Testis (tissue), 3 donors: Measurements from ENCODE around the gene THOP1. TPM values are rescaled to one million over a fixed set of nuclear protein-coding genes. Genes with fewer than 3 reads are reported as not detected.

Source experiments
- DNase-seq: peaks from one replicate; pipeline ENCODE4 v3.0.0-alpha.2; 2019
- H3K27ac ChIP-seq, 2 donors: fragments of 200-600 bp; sonication (generic); one replicate each; pipeline ENCODE4 v1.5.1; 2019
- H3K27me3 ChIP-seq: fragments of 200-600 bp; sonication (generic); one replicate; pipeline ENCODE4 v1.5.1; 2019
- H3K36me3 ChIP-seq: fragments of 200-600 bp; sonication (generic); one replicate; pipeline ENCODE4 v1.5.1; 2017; ENCODE audit warnings: low read depth; ENCODE audit errors: missing control alignments
- H3K4me1 ChIP-seq: fragments of 200-600 bp; sonication (generic); one replicate; pipeline ENCODE4 v1.5.1; 2019
- H3K4me3 ChIP-seq, 2 donors: fragments of 200-600 bp; sonication (generic); one replicate each; pipeline ENCODE4 v1.5.1; 2017 to 2019
- H3K9me3 ChIP-seq: fragments of 200-600 bp; sonication (generic); one replicate; pipeline ENCODE4 v1.5.1; 2017
- CTCF ChIP-seq, 3 experiments: fragments of 450-650 bp in 2 of 3; fragments of 200-600 bp in 1 of 3; sonication (generic) in 1 of 3; IDR thresholded peaks; one replicate each; pipeline ENCODE4 v1.5.1; 2016 to 2019; ENCODE audit warnings: antibody characterized with exemption in 3 of 3, mild to moderate bottlenecking in 2 of 3, moderate library complexity in 1 of 3
- POLR2A ChIP-seq: fragments of 450-650 bp; IDR thresholded peaks from one replicate; pipeline ENCODE4 v1.6.1; 2017; ENCODE audit warnings: antibody characterized with exemption, mild to moderate bottlenecking, moderate library complexity
- WGBS, 2 donors: methylation state at CpG; one replicate each; pipeline ENCODE4 v1.1.5; 2018; 5-methylcytosine and 5-hydroxymethylcytosine counted together
- intact Hi-C: fragments of 100-400 bp; cut with DNase I; formaldehyde crosslinking; loops from one replicate; pipeline ENCODE4 v1.15.1; 2023; ENCODE audit warnings: low total_unique reads
- polyA plus RNA-seq: library from polyadenylated mRNA; stranded (reverse); fragments of 350-450 nt; fragmentation: Illumina TruSeq; extraction: RNeasy Lipid Tissue Mini Kit (QIAGEN cat#74804); gene quantifications from one replicate; pipeline ENCODE4 v1.2.3, GENCODE V29; 2014; ENCODE audit warnings: low read depth, low replicate concordance; ENCODE audit not compliant: insufficient read depth
- total RNA-seq, 2 donors: library from RNA; depleted of rRNA; stranded (reverse); fragments of >200 nt; gene quantifications; one replicate each; pipeline ENCODE4 v1.2.3, GENCODE V29; 2016

The THOP1 gene
- total and polyA plus RNA-seq, 3 donors from 2014 or later = 111 to 166 (median 134) TPM

GRCh38 chr19:2847507-2847906 is 62.2 kb downstream of the THOP1 start:
- Histone ChIP-seq H3K36me3 (no peaks in the 10 kb centered on the region), H3K27ac (no peak overlapping the region), H3K4me3 (no peak overlapping the region), H3K27me3 (no peaks in the 10 kb centered on the region), H3K9me3 (no peaks in the 10 kb centered on the region), H3K4me1 (no peaks in the 10 kb centered on the region)
- no peak for TF ChIP-seq POLR2A
- TF ChIP-seq CTCF (IDR thresholded peaks at IDR 0.05) = no peak
- no peak for DNase-seq
- intact Hi-C loops = no loop called here
- 96 to 97% methylated on average over 3 of the region's 3 CpGs for WGBS, 2 donors

- no peak for TF ChIP-seq POLR2A
- TF ChIP-seq CTCF (IDR thresholded peaks at IDR 0.05) = no peak
- no peaks in the 10 kb centered on the region for H3K9me3 ChIP-seq
- no peaks in the 10 kb centered on the region for H3K27me3 ChIP-seq
- no peak overlapping the region for H3K4me3 ChIP-seq
- no peaks in the 10 kb centered on the region for H3K4me1 ChIP-seq
- 85 to 91% methylated on average over 4 of the region's 4 CpGs for WGBS, 2 donors
- no peak for DNase-seq
- no peak overlapping the region for H3K27ac ChIP-seq
- intact Hi-C loops = no loop called here
- no peaks in the 10 kb centered on the region for H3K36me3 ChIP-seq
These were observed 63.3 kb downstream of the THOP1 start for GRCh38 chr19:2848616-2849015.

- no peak for DNase-seq
- H3K27ac ChIP-seq = no peak overlapping the region
- H3K4me1 ChIP-seq = no peaks in the 10 kb centered on the region
- intact Hi-C loops = no loop called here
- 93 to 96% methylated on average over 3 of the region's 3 CpGs for WGBS, 2 donors
- H3K27me3 ChIP-seq = no peaks in the 10 kb centered on the region
- peaks cover 4% of the 10 kb centered on the region for H3K36me3 ChIP-seq
- no peak overlapping the region for H3K4me3 ChIP-seq
- no peaks in the 10 kb centered on the region for H3K9me3 ChIP-seq
- TF ChIP-seq POLR2A = no peak
These were observed 65.1 kb downstream of the THOP1 start for GRCh38 chr19:2850256-2850925.

DNA sequence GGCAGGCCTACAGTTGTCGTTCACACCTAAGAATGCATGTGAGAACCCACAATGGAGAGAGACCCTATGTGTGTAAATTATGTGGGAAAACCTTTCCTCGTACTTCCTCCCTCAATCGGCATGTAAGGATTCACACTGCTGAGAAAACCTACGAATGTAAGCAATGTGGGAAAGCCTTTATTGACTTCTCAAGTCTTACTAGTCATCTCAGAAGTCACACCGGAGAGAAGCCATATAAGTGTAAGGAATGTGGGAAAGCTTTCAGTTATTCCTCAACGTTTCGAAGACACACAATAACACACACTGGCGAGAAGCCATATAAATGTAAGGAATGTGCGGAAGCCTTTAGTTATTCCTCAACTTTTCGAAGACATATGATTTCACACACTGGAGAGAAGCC is 67.3 kb downstream of the THOP1 start:
- no peak for DNase-seq
- Histone ChIP-seq H3K9me3 (no peaks in the 10 kb centered on the region), H3K4me1 (no peaks in the 10 kb centered on the region), H3K27ac (no peak overlapping the region), H3K27me3 (no peaks in the 10 kb centered on the region), H3K36me3 (peaks cover 4% of the 10 kb centered on the region), H3K4me3 (no peak overlapping the region)
- TF ChIP-seq POLR2A (no peak), CTCF (IDR thresholded peaks at IDR 0.05) (no peak)
- WGBS, 2 donors = 96 to 98% methylated on average over 10 of the region's 10 CpGs
- intact Hi-C loops = no loop called here

DNA sequence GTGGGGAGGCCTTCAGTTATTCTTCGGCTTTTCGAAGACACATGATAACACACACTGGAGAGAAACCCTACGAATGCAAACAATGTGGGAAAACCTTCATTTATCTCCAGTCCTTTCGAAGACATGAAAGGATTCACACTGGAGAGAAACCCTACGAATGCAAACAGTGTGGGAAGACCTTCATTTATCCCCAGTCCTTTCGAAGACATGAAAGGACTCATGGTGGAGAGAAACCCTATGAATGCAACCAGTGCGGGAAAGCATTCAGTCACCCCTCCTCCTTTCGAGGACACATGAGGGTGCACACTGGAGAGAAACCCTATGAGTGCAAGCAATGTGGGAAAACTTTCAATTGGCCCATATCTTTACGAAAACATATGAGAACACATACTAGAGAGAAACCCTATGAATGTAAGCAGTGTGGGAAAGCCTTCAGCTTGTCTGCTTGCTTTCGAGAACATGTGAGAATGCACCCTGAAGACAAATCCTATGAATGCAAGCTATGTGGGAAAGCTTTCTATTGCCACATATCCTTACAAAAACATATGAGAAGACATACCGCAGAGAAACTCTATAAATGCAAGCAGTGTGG is 67.8 kb downstream of the THOP1 start:
- H3K36me3 ChIP-seq = peaks cover 4% of the 10 kb centered on the region
- no peak for DNase-seq
- no peaks in the 10 kb centered on the region for H3K27me3 ChIP-seq
- no peaks in the 10 kb centered on the region for H3K9me3 ChIP-seq
- 96 to 99% methylated on average over 11 of the region's 11 CpGs for WGBS, 2 donors
- TF ChIP-seq CTCF (IDR thresholded peaks at IDR 0.05) = no peak
- no peak for TF ChIP-seq POLR2A
- H3K27ac ChIP-seq = no peak overlapping the region
- intact Hi-C loops = no loop called here
- H3K4me1 ChIP-seq = no peaks in the 10 kb centered on the region
- no peak overlapping the region for H3K4me3 ChIP-seq
